Coronary artery (tissue), 2 donors: ENCODE data around the gene BEST1.

Source experiments
- DNase-seq: peaks from one replicate; pipeline ENCODE4 v3.0.0-alpha.2; 2017; ENCODE audit warnings: low spot score
- H3K27ac ChIP-seq, 2 donors: fragments of 200-600 bp; sonication (generic); one replicate each; pipeline ENCODE4 v1.5.1; 2016 to 2019
- H3K4me3 ChIP-seq: fragments of 200-600 bp; sonication (generic); 2 replicates; pipeline ENCODE4 v1.5.1; 2016; ENCODE audit warnings: mild to moderate bottlenecking, moderate library complexity
- CTCF ChIP-seq: fragments of 200-600 bp; sonication (generic); IDR thresholded peaks from one replicate; pipeline ENCODE4 v1.5.1; 2019; ENCODE audit warnings: antibody characterized with exemption

Gene BEST1

DNA sequence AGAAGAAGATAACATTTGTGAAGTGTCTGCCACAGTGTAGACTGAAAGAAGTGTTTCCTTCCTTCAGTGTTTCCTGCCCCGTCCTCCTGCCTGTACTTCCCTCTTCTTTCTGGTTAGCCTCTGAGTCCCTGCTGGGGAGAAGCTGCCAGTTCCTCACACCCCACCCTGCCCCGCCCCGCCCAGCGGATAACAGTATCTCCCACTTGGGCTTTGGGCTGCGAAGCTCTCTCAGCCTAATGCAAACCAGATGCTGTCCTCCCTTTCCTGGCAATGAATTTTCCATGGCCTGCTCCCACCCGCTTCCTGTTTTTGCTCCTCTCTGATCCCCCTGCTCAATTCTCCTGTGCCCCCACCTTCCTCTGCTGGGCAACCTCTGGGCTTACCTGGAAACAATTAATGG is 27.6 kb upstream of the BEST1 start:
- Histone ChIP-seq H3K4me3 (no peak overlapping the region), H3K27ac (peak overlapping the region; percentile 51 to 86)
- TF ChIP-seq CTCF, result no peak
- DNase-seq, result peak; percentile 83

- Histone ChIP-seq H3K4me3 (no peak overlapping the region), H3K27ac (peak overlapping the region; percentile 51 to 86)
- peak; percentile 83 for DNase-seq
- TF ChIP-seq CTCF, result no peak
These were observed 26.7 kb upstream of the BEST1 start for GRCh38 chr11:61923166-61924063.

DNA sequence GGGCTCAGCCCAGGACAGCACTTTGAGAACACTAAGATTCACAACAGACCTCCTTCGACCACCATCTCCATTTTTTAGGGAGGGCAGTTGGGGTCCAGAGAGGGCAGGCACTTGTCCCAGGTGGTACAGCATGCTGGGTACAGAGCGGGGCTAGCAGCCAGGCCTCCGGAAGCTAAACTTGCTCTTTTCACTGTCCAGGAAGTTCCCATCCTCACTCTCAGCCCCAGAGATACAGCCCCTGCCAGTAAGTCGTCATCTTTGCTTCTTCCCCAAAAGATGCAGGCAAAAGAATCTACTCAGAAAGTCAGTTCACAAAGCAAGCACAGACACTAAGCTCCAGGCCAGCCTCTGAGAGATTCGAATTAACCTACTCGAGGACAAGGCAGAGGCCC is 26.1 kb upstream of the BEST1 start:
- no peak for TF ChIP-seq CTCF
- Histone ChIP-seq H3K4me3 (no peak overlapping the region), H3K27ac (peak overlapping the region; percentile 51 to 86)
- no peak for DNase-seq

GRCh38 chr11:61925736-61926135 is 24.4 kb upstream of the BEST1 start:
- TF ChIP-seq CTCF, result no peak
- Histone ChIP-seq H3K4me3 (no peak overlapping the region), H3K27ac (no peak overlapping the region)
- no peak for DNase-seq

GRCh38 chr11:61926235-61926634 is 23.9 kb upstream of the BEST1 start:
- no peak for TF ChIP-seq CTCF
- H3K4me3 ChIP-seq, result no peak overlapping the region
- H3K27ac ChIP-seq, result no peak overlapping the region
- no peak for DNase-seq

DNA sequence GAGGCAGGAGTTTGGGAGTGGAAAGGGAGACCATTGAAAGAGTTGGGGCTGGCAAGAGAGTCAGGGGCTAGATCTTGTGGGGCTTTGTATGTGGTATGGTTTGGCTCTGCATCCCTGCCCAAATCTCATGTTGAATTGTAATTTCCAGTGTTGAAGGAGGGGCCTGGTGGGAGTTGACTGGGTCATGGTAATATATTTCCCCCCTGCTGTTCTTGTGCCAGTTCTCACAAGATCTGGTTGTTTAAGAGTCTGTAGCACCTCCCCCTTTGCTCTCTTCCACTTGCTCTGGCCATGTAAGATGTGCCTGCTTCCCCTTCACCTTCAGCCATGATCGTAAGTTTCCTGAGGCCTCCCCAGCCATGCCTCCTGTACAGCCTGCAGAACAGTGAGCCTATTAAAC is 22.6 kb upstream of the BEST1 start:
- H3K27ac ChIP-seq, result no peak overlapping the region
- no peak overlapping the region for H3K4me3 ChIP-seq
- no peak for DNase-seq
- no peak for TF ChIP-seq CTCF

DNA sequence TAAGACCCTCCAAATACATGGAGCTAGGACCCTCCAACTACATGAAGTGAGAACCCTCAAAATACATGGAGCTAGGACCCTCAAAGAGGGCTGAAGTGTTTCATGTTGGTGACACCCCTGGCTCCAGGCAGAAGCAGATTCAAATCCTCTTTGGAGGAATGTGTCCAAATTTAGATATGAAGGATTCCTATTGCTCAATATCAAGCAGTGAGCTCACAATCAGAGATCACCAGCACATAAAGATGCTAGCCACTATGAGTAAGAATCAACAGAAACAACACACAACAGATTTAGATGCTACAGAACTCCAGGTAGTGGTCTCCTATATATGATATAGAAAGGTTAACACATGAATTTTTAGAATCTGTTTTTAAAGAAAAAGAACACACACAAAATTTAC is 21.5 kb upstream of the BEST1 start:
- H3K4me3 ChIP-seq, result no peak overlapping the region
- no peak for DNase-seq
- no peak for TF ChIP-seq CTCF
- no peak overlapping the region for H3K27ac ChIP-seq
